ENCODE measurements around the gene CARD11.

DNA sequence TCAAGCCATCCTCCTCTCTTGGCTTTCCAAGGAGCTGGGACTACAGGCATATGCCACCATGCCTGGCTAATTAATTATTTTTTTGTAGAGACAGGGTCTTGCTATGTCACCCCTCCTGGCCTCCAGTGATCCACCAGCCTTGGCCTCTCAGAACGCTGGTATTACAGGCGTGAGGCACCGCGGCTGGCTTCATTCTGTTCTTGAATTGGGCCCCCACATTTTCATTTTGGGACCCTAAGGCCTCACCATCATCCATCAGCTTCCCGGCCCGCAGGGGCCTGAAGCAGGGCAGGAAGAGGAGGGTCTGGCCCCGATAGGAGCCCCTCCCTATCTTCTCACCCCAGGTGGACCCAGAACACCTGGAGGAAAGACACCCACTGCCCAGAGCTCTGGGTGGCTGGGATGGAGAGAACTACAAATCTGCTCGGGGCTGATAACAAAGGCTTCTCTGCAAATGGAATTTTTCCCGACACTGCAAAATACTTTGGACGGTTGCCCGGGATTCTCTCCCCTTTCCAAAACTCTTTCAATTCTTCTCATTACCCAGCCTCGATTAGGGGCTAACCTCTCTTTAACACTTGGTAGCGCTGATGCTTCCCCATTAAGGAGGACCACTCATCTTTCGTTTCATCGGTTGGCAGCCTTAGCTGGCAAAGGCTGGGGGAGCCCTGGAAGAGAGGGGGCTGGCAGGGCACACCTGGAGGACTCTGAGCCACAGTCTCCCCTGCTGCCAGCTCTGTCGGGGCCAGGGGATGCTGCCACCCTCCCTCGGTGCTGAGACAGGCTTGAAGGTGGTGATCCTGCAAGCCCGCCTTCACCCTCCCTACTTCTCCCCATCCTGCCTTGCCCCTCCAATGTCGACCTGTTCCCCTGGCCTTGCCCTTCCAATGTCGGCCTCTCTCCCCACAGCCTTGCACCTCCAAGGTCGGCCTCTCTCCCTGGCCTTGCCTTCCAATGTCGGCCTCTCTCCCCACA is 118.5 kb downstream of the CARD11 start:
- TF ChIP-seq, protein P1, sequence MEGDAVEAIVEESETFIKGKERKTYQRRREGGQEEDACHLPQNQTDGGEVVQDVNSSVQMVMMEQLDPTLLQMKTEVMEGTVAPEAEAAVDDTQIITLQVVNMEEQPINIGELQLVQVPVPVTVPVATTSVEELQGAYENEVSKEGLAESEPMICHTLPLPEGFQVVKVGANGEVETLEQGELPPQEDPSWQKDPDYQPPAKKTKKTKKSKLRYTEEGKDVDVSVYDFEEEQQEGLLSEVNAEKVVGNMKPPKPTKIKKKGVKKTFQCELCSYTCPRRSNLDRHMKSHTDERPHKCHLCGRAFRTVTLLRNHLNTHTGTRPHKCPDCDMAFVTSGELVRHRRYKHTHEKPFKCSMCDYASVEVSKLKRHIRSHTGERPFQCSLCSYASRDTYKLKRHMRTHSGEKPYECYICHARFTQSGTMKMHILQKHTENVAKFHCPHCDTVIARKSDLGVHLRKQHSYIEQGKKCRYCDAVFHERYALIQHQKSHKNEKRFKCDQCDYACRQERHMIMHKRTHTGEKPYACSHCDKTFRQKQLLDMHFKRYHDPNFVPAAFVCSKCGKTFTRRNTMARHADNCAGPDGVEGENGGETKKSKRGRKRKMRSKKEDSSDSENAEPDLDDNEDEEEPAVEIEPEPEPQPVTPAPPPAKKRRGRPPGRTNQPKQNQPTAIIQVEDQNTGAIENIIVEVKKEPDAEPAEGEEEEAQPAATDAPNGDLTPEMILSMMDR (conservative IDR thresholded peaks at IDR 0.05; ENCODE audit: low read length), result no peak
- TF ChIP-seq EZH2phosphoT487 (IDR thresholded peaks at IDR 0.05; ENCODE audit: borderline replicate concordance), result no peak
